Activated CD8-positive, alpha-beta T cell treated with anti-CD3 and anti-CD28 coated beads, Interleukin-2, amount 10 ng/mL, durations not matched to agents 7 days and 5 days (primary cell): ENCODE results near the gene PTPRE. TPM values are rescaled to one million over a fixed set of nuclear protein-coding genes. Genes with fewer than 3 reads are reported as not detected.
A peak's percentile ranks its signal among the peaks of the same experiment; 100 is the strongest.

ENCODE experiments used
- ATAC-seq: fragments of 150-1000 bp; cut with Tn5 transposase; one replicate; pipeline ENCODE4 v1.10.0; 2021; ENCODE audit warnings: moderate library complexity
- CTCF ChIA-PET: fragments of 350-600 bp; sonication (Branson Sonifier 250); formaldehyde crosslinking; loops from one replicate; lab custom pipeline; 2021; ENCODE audit warnings: antibody characterized with exemption; lab: Charles Lee
- POLR2A ChIA-PET: fragments of 350-600 bp; sonication (Branson Sonifier 250); formaldehyde crosslinking; loops from one replicate; lab custom pipeline; 2021; ENCODE audit warnings: antibody characterized with exemption; lab: Charles Lee
- DNase-seq: peaks from one replicate; pipeline ENCODE4 v3.0.0-alpha.2; 2020
- H3K27ac Mint-ChIP-seq: one replicate; pipeline ENCODE4 v1.8.0; 2021; ENCODE audit warnings: mild to moderate bottlenecking, mixed read lengths
- H3K27me3 Mint-ChIP-seq: one replicate; pipeline ENCODE4 v1.8.0; 2021; ENCODE audit warnings: low read depth, mixed read lengths
- H3K36me3 Mint-ChIP-seq: one replicate; pipeline ENCODE4 v1.8.0; 2021; ENCODE audit warnings: low read depth, mixed read lengths
- H3K4me1 Mint-ChIP-seq: one replicate; pipeline ENCODE4 v1.8.0; 2021; ENCODE audit warnings: low read depth, mixed read lengths
- H3K4me3 Mint-ChIP-seq: one replicate; pipeline ENCODE4 v1.8.0; 2021; ENCODE audit warnings: mild to moderate bottlenecking, mixed read lengths
- H3K9me3 Mint-ChIP-seq: one replicate; pipeline ENCODE4 v1.8.0; 2022; ENCODE audit warnings: mixed read lengths; ENCODE audit not compliant: insufficient read depth
- total RNA-seq, 2 experiments: library from RNA; stranded (reverse); gene quantifications; one replicate each; pipeline ENCODE4 v1.2.3, GENCODE V29; 2021

The PTPRE gene
- total RNA-seq, 2 experiments from 2014 or later: 21.4 to 24.5 TPM

DNA sequence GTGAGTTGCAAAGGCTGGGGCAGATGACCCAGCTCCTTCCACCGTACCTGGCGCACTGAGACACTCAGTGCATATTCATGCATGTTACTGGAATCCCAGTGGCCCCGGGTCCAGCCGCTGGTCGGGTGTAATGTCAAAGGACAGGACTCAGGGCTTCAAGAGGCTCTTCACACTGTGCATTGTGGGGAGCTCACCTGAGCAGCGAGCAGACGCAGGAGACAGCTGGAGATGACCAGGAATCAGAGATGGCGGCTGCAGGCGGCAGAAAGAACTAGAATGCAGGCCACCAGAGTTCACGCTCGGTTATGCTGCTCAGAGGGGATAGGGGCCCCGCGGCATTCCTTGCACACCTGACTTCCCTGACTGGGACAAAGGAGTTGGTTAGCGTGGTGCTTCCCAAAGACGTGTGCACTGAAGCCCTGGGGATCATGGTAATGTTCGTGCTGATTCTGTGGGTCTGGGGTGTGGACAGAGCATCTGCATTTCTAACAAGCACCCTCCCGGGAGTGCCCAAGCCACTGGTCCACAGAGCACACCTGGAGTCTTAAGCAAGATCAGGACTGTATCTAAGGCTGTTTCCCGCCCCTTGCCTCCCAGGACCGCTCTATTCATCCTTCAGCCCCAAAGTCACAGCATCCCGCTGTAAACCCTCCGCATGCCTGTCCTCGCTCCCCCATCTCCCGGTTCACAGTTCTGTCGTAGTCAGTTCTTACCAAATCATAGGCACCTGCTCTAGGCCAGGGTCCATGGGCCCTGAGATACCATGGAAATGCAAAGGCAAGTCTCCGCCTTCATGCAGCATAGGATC is 148.4 kb downstream of the PTPRE start:
- no peaks in the 10 kb centered on the region for H3K27me3 Mint-ChIP-seq
- H3K36me3 Mint-ChIP-seq: peaks cover 67% of the 10 kb centered on the region
- no peak overlapping the region for H3K4me3 Mint-ChIP-seq
- ChIA-PET CTCF (interaction anchor here (2.0 kb wide), 1 partner anchor 14 kb away, joined by 4 read pairs; no protein-coding TSS in a partner anchor), POLR2A (interaction anchor here (1.0 kb wide), 1 partner anchor 108 kb away, joined by 3 read pairs; no protein-coding TSS in a partner anchor)
- DNase-seq (no peak), ATAC-seq (no peak)
- H3K4me1 Mint-ChIP-seq: peaks cover 38% of the 10 kb centered on the region
- H3K9me3 Mint-ChIP-seq: no peaks in the 10 kb centered on the region
- no peak overlapping the region for H3K27ac Mint-ChIP-seq

GRCh38 chr10:128056303-128057050 is 149.6 kb downstream of the PTPRE start:
- Mint-ChIP-seq H3K9me3 (no peaks in the 10 kb centered on the region), H3K4me3 (no peak overlapping the region), H3K27ac (peak overlapping the region; percentile 33), H3K4me1 (peaks cover 38% of the 10 kb centered on the region), H3K36me3 (peaks cover 67% of the 10 kb centered on the region), H3K27me3 (no peaks in the 10 kb centered on the region)
- ATAC-seq (no peak), DNase-seq (no peak)
- ChIA-PET POLR2A (interaction anchor here (11.4 kb wide), 1 partner anchor 8 kb away, joined by 145 read pairs; no protein-coding TSS in a partner anchor), CTCF (interaction anchor here (0.6 kb wide), 1 partner anchor 13 kb away, joined by 3 read pairs; no protein-coding TSS in a partner anchor)

- POLR2A ChIA-PET: interaction anchor here (11.4 kb wide), 1 partner anchor 10 kb away, joined by 145 read pairs; no protein-coding TSS in a partner anchor
Observed at GRCh38 chr10:128058106-128058749, 151.3 kb downstream of the PTPRE start.

GRCh38 chr10:128058750-128059134 is 151.8 kb downstream of the PTPRE start:
- Mint-ChIP-seq H3K36me3 (peaks cover 70% of the 10 kb centered on the region), H3K27me3 (no peaks in the 10 kb centered on the region), H3K27ac (peak overlapping the region; percentile 21), H3K9me3 (no peaks in the 10 kb centered on the region), H3K4me1 (peaks cover 58% of the 10 kb centered on the region), H3K4me3 (no peak overlapping the region)
- DNase-seq (no peak), ATAC-seq (no peak)
- ChIA-PET POLR2A (interaction anchor here (11.4 kb wide), 1 partner anchor 10 kb away, joined by 145 read pairs; no protein-coding TSS in a partner anchor), CTCF (interaction anchor here (1.3 to 2.9 kb wide), 4 partner anchors 10 to 120 kb away, joined by 5 to 14 read pairs (median 13); no protein-coding TSS in a partner anchor)

More at GRCh38 chr10:128058106-128058749, 151.3 kb downstream of the PTPRE start:
- ATAC-seq (no peak), DNase-seq (no peak)
- Mint-ChIP-seq H3K4me3 (no peak overlapping the region), H3K27ac (peak overlapping the region; percentile 27), H3K4me1 (peaks cover 53% of the 10 kb centered on the region), H3K27me3 (no peaks in the 10 kb centered on the region), H3K36me3 (peaks cover 68% of the 10 kb centered on the region), H3K9me3 (no peaks in the 10 kb centered on the region)
- CTCF ChIA-PET: interaction anchor here (0.7 to 2.9 kb wide), 5 partner anchors 10 to 120 kb away, joined by 3 to 14 read pairs (median 13); no protein-coding TSS in a partner anchor

DNA sequence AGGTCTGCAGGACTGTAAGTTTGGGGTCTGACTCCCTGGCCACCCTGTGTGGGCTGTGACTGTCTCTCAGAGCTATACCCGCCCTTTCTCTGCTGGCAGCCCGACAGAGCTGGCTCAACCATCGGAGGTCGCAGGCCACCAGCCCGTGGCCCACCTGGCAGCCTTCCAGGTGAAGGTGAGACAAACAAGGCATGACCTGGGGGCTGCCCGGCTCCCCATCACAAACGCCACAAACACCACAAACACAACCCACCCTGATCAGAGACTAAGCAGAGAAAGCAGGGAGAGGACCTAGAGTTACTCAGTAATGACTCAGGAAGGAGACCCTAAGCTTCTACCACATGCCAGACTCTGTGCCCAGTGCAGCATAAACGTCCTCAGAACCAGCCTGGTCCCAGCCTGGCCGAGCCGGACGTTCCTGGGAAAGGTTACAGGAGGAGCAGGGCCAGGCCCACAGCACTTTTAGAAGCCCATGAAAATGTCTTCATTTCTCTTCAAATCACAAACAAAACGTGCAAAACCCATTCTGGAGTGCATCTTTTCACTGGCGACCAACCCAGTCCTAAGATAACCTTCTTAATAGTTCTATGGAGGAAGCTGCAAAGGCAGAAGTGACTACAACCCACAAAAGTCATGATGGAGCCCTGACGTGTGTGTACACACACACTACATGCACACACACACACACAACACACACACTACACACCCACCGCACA is 152.5 kb downstream of the PTPRE start:
- no peak for DNase-seq
- Mint-ChIP-seq H3K4me3 (no peak overlapping the region), H3K36me3 (peaks cover 73% of the 10 kb centered on the region), H3K9me3 (no peaks in the 10 kb centered on the region), H3K4me1 (peaks cover 65% of the 10 kb centered on the region), H3K27me3 (no peaks in the 10 kb centered on the region), H3K27ac (peak overlapping the region; percentile 64)
- POLR2A ChIA-PET: interaction anchor here (11.4 kb wide), 1 partner anchor 11 kb away, joined by 145 read pairs; no protein-coding TSS in a partner anchor
- no peak for ATAC-seq
- CTCF ChIA-PET: interaction anchor here (0.5 to 2.9 kb wide), 5 partner anchors 10 to 131 kb away, joined by 3 to 14 read pairs (median 13); no protein-coding TSS in a partner anchor

- Mint-ChIP-seq H3K36me3 (peaks cover 75% of the 10 kb centered on the region), H3K9me3 (no peaks in the 10 kb centered on the region), H3K4me3 (no peak overlapping the region), H3K27ac (peak overlapping the region; percentile 48), H3K27me3 (no peaks in the 10 kb centered on the region), H3K4me1 (peaks cover 68% of the 10 kb centered on the region)
- no peak for ATAC-seq
- ChIA-PET POLR2A (interaction anchor here (11.4 kb wide), 1 partner anchor 12 kb away, joined by 145 read pairs; no protein-coding TSS in a partner anchor), CTCF (interaction anchor here (1.4 to 2.9 kb wide), 3 partner anchors 9 to 25 kb away, joined by 13 to 14 read pairs (median 13); no protein-coding TSS in a partner anchor)
- no peak for DNase-seq
Observed at GRCh38 chr10:128059982-128060293, 153.0 kb downstream of the PTPRE start.

DNA sequence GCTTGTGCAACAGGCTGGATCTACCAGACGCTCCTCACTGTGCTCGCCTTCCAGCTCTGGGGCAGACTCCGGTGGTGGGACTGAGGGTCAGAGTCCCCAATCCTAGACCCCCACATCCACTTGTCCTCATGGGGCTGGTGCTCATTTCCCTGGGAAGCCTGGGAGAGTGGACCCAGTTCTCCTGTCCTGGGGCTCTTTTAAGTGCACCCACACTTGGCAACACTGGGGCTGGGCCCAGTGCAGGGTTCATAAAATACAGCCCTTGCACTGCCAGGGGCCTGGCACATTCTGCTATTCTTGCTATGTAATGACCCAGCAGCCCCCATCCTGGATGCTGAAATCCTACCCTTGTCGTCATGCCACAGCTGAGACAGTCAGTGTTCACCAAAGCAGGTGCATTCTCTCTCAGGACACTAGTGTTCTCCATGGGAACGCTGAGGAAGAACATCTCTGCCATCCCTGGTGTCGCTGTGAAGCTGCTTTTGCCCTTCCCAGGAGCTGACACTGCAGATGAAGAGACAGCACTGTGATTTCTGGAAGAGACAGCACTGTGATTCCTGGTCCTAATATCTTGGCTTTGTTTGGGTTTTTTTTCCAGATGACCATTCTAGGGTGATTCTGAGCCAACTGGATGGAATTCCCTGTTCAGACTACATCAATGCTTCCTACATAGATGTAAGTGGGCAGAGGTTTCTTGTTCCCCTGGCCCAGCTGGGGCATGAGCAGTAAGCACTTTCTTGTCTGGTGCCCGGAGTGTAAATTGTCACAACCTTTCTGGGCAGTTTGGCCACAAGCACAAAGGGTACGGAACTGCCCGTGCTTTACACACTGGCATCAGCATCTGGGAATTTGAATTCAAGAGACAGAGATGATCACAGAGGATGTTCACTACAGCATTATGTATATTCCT is 153.7 kb downstream of the PTPRE start:
- ChIA-PET CTCF (interaction anchor here (1.8 to 5.0 kb wide), 3 partner anchors 13 to 25 kb away, joined by 13 to 65 read pairs (median 52); no protein-coding TSS in a partner anchor), POLR2A (interaction anchor here (11.4 kb wide), 1 partner anchor 12 kb away, joined by 145 read pairs; no protein-coding TSS in a partner anchor)
- H3K9me3 Mint-ChIP-seq: no peaks in the 10 kb centered on the region
- DNase-seq (no peak), ATAC-seq (no peak)
- H3K27me3 Mint-ChIP-seq: no peaks in the 10 kb centered on the region
- H3K36me3 Mint-ChIP-seq: peaks cover 75% of the 10 kb centered on the region
- H3K4me3 Mint-ChIP-seq: no peak overlapping the region
- H3K27ac Mint-ChIP-seq: peak overlapping the region; percentile 48
- H3K4me1 Mint-ChIP-seq: peaks cover 73% of the 10 kb centered on the region

GRCh38 chr10:128061306-128062300 is 154.7 kb downstream of the PTPRE start:
- Mint-ChIP-seq H3K27ac (peak overlapping the region; percentile 85), H3K4me3 (peak overlapping the region; percentile 78), H3K4me1 (peaks cover 82% of the 10 kb centered on the region), H3K27me3 (no peaks in the 10 kb centered on the region), H3K36me3 (peaks cover 74% of the 10 kb centered on the region), H3K9me3 (no peaks in the 10 kb centered on the region)
- DNase-seq (no peak), ATAC-seq (no peak)
- ChIA-PET CTCF (interaction anchor here (1.5 to 5.0 kb wide), 7 partner anchors 10 to 155 kb away, joined by 4 to 65 read pairs (median 12); partner anchors contain the start of gene PTPRE), POLR2A (interaction anchor here (1.6 to 11.4 kb wide), 2 partner anchors 13 to 21 kb away, joined by 4 to 145 read pairs; no protein-coding TSS in a partner anchor)
